ENCODE results near the gene C10orf95. TPM values are rescaled to one million over a fixed set of nuclear protein-coding genes. Genes with fewer than 3 reads are reported as not detected.

The C10orf95 gene
- total RNA-seq, 1 donor from 2014 or later, result not detected

- Mint-ChIP-seq H3K27ac (no peak overlapping the region), H3K9me3 (no peaks in the 10 kb centered on the region), H3K4me3 (no peak overlapping the region), H3K36me3 (no peaks in the 10 kb centered on the region), H3K27me3 (ENCODE audit: insufficient read depth, low read depth) (peaks cover 25% of the 10 kb centered on the region), H3K4me1 (peaks cover 72% of the 10 kb centered on the region)
- no peak overlapping the region for H3K27ac ChIP-seq
- no peaks in the 10 kb centered on the region for H3K79me2 ChIP-seq (ENCODE audit: low read depth)
- H2AFZ ChIP-seq (replicated peaks), result no peak overlapping the region
- H3K4me1 ChIP-seq, result peaks cover 36% of the 10 kb centered on the region
- H3K4me2 ChIP-seq, result no peak overlapping the region
- no peak overlapping the region for H3K4me3 ChIP-seq
- peaks cover 21% of the 10 kb centered on the region for H4K20me1 ChIP-seq (ENCODE audit: low read depth)
- peaks cover 29% of the 10 kb centered on the region for H3K27me3 ChIP-seq
- no peak for DNase-seq (ENCODE audit: low spot score)
- H3F3A ChIP-seq (ENCODE audit: low read depth), result peaks cover 51% of the 10 kb centered on the region
- no peaks in the 10 kb centered on the region for H3K9me3 ChIP-seq (ENCODE audit: low read depth)
- no peak overlapping the region for H3K9ac ChIP-seq
- no peaks in the 10 kb centered on the region for H3K36me3 ChIP-seq
- TF ChIP-seq EZH2phosphoT487 (IDR thresholded peaks at IDR 0.05), result no peak
- no peak for TF ChIP-seq CTCF (IDR thresholded peaks at IDR 0.05)
- no peak for TF ChIP-seq EZH2 (IDR thresholded peaks at IDR 0.05)
Observed at GRCh38 chr10:102416283-102416682, 35.1 kb downstream of the C10orf95 start.

GRCh38 chr10:102414749-102415148 is 36.6 kb downstream of the C10orf95 start:
- Histone ChIP-seq H3K4me2 (peak overlapping the region; percentile 55), H3K79me2 (ENCODE audit: low read depth) (no peaks in the 10 kb centered on the region), H2AFZ (replicated peaks) (no peak overlapping the region), H3K27me3 (peaks cover 45% of the 10 kb centered on the region), H3K9ac (no peak overlapping the region), H3K36me3 (no peaks in the 10 kb centered on the region), H3F3A (ENCODE audit: low read depth) (peaks cover 43% of the 10 kb centered on the region), H3K9me3 (ENCODE audit: low read depth) (no peaks in the 10 kb centered on the region), H4K20me1 (ENCODE audit: low read depth) (peaks cover 21% of the 10 kb centered on the region), H3K4me1 (peaks cover 43% of the 10 kb centered on the region), H3K27ac (no peak overlapping the region), H3K4me3 (no peak overlapping the region)
- peaks cover 34% of the 10 kb centered on the region for H3K27me3 Mint-ChIP-seq (ENCODE audit: insufficient read depth, low read depth)
- peaks cover 82% of the 10 kb centered on the region for H3K4me1 Mint-ChIP-seq
- H3K4me3 Mint-ChIP-seq, result peak overlapping the region; percentile 41
- DNase-seq (ENCODE audit: low spot score), result no peak
- no peaks in the 10 kb centered on the region for H3K9me3 Mint-ChIP-seq
- TF ChIP-seq CTCF (IDR thresholded peaks at IDR 0.05), result no peak
- TF ChIP-seq EZH2 (IDR thresholded peaks at IDR 0.05), result no peak
- no peak for TF ChIP-seq EZH2phosphoT487 (IDR thresholded peaks at IDR 0.05)
- no peaks in the 10 kb centered on the region for H3K36me3 Mint-ChIP-seq
- peak overlapping the region; percentile 92 for H3K27ac Mint-ChIP-seq

GRCh38 chr10:102413806-102414561 is 37.4 kb downstream of the C10orf95 start:
- no peaks in the 10 kb centered on the region for H3K36me3 ChIP-seq
- peaks cover 52% of the 10 kb centered on the region for H3K27me3 ChIP-seq
- H3F3A ChIP-seq (ENCODE audit: low read depth), result peaks cover 43% of the 10 kb centered on the region
- no peak overlapping the region for H3K4me3 ChIP-seq
- H4K20me1 ChIP-seq (ENCODE audit: low read depth), result peaks cover 18% of the 10 kb centered on the region
- H2AFZ ChIP-seq (replicated peaks), result no peak overlapping the region
- H3K27ac ChIP-seq, result no peak overlapping the region
- no peak overlapping the region for H3K9ac ChIP-seq
- no peaks in the 10 kb centered on the region for H3K9me3 ChIP-seq (ENCODE audit: low read depth)
- H3K4me1 ChIP-seq, result peaks cover 45% of the 10 kb centered on the region
- H3K79me2 ChIP-seq (ENCODE audit: low read depth), result no peaks in the 10 kb centered on the region
- Mint-ChIP-seq H3K36me3 (no peaks in the 10 kb centered on the region), H3K27ac (peak overlapping the region; percentile 92), H3K4me1 (peaks cover 82% of the 10 kb centered on the region), H3K9me3 (no peaks in the 10 kb centered on the region), H3K4me3 (peak overlapping the region; percentile 41), H3K27me3 (ENCODE audit: insufficient read depth, low read depth) (peaks cover 34% of the 10 kb centered on the region)
- peak overlapping the region; percentile 55 for H3K4me2 ChIP-seq
- no peak for TF ChIP-seq CTCF (IDR thresholded peaks at IDR 0.05)
- peak; percentile 70 for DNase-seq (ENCODE audit: low spot score)

Measured in neural progenitor cell (in vitro differentiated cells).